HL-60/S4 treated with phorbol 12-myristate 13-acetate at 8.2 ng/mL for 4 days and 3 days (cell line): ENCODE measurements around the gene RRP12.
"Not testable (repeated sequence)": the region's sequence is repeated elsewhere in the genome, so short reads cannot be mapped to it uniquely, and the experiment has no call there.

Experiments
- in situ Hi-C: fragments of 300-500 bp; cut with MboI; formaldehyde crosslinking; loops from 2 replicates; pipeline ENCODE4 v1.15.0; 2022; ENCODE audit warnings: low sequenced_read_pairs

Gene RRP12

DNA sequence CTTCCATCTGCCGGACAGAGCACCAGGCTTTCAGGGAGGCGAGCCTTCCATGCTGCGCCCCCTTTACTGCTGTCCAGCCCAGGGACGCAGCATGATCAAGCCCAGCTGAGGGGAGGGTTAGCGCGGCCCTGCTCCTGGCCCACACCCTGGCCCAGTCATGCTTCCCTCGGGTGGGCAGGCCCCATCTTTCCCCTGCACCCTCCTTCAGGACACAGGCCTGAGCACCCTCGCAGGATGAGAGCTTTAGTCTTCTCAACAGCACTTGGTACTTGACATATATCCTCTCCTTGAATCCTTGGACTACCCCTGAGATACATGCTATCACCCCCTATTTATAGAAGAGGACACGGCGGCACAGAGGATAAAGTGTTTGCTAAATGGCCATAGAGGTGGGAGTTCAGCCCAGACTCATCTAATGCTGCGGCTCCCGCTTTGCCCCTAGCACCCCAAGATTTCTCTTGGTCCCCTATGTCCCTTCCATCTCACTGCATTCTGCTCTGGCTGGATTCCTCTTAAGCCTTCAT is 34.0 kb downstream of the RRP12 start:
- in situ Hi-C loops, result no loop called here

DNA sequence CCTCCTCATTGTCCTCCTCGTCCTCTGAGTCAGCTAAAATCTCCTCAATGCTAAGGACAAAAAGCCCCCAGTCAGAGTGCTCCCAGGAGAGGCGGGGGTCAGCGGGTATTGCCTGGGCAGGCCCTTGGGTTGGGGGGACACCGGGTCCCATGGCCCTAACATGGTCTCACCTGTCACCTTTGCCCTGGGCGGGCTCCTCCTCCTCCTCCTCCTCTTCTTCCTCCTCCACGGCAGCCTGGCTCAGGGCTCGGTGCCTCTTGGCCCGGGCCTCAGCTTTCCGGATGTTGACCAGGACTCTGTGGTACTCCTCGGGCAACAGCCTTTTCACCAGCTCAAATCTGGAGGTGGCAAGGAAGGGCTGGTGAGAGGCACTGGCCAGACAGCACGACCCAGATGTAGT is 34.6 kb downstream of the RRP12 start:
- in situ Hi-C loops, result no loop called here

DNA sequence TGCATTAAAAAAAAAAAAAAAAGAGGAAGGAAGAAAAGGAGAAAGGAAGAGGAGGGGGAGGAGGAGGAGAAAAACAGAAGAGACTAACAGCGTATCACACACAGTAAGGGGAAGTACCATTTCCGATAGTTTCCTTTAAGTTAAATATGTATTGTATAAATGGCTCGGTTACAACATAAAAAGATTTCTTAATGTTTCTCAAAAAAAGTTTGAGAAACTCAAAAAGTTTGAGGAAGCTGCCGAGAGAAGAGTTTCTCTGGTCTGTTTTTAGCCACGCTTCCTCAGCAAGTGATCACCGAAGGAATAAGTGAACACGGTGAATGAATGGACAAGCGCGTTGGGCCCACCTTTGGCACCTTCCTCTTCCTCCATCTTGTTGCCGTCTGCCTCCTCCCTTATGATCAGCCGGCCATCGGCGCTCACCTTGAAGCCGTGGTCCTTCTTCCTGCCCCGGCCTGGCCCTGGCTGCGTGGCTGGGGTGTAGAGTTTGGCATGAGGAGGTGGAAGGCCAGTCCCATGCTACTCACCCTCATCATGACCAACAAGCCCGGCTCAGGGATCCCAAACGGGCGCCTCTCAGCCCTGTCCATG is 35.3 kb downstream of the RRP12 start:
- in situ Hi-C loops, result no loop called here

DNA sequence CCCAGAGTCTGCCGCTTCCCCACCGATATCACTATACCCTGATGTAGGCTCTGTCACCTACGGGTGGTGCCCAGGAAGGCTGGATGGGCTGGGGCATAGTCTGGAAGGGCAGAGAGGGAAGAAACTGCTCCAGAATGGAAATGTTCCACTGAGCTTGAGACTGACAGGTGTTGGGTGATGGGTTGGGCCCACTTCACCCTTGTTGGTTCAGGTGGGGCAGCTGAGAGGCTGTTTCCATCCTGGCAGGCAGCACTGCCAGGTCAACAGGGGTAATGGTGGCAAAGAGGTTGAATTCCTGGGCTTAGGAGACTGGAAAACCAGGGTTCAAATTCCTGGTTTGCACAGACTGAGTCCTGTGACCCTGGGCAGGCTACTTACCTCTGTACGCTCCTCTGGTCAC is 38.1 kb downstream of the RRP12 start:
- in situ Hi-C loops, result no loop called here

- in situ Hi-C loops, result no loop called here
These were observed 38.7 kb downstream of the RRP12 start for GRCh38 chr10:97362310-97363033.

- in situ Hi-C loops, result no loop called here
These were observed 39.6 kb downstream of the RRP12 start for GRCh38 chr10:97361537-97361901.

DNA sequence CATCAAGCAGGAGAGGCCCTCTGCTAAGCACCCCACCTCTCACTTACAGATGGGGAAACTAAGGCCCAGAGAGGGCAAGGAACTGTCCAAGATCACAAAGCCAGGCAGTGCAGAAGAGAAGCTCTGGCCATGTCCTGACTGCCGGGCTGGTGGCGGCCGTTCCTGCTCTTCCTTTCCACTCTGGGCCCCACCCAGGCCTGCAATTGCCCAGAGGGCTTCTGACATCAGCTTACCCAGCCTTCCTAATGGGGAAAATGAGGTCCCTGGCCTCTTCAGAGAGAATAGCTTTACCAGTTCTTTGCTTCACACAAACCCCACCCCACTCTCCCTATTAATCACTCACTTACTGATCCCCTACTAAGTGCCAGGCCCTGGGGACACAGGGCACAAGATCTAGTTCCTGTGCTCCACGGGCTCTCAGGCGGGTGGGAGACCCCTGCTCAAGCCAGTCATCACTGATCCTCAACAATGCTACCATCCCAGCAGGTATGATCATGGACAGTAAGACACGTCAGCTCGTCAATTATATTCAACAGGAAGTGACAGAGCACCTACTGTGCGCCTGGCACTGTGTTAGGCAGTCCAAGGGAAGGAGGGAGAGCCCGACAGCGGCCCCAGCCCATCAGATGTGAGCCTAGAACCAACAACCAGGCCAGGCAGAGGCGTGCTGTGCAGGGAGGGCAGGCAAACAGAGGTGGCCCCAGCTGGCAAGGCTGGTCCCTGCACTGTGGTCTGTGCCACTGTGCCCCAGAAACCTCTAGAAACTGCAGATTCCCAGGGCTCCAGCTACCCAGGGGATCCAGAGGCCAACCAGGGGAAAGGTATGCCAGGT is 40.2 kb downstream of the RRP12 start:
- in situ Hi-C loops, result no loop called here

DNA sequence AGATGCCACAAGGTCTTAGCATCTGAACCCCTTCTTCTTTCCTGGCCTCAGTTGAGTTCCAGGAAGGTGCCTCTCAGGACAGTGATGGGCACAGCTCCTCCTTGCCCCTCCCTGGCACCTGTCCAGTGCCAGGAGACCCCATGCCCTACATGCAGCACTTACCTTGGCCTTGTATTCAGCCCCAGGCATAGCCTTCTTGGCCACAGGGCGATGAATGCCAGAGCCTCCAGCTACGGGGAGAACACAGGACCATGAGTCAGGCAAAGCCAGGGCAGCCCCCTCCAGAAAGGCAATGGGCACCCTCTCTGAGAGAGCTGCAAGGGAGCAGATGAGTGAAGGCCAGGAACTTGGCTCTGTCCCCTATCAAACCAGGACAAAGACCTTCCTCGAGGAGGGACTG is 42.4 kb downstream of the RRP12 start:
- in situ Hi-C loops, result no loop called here

DNA sequence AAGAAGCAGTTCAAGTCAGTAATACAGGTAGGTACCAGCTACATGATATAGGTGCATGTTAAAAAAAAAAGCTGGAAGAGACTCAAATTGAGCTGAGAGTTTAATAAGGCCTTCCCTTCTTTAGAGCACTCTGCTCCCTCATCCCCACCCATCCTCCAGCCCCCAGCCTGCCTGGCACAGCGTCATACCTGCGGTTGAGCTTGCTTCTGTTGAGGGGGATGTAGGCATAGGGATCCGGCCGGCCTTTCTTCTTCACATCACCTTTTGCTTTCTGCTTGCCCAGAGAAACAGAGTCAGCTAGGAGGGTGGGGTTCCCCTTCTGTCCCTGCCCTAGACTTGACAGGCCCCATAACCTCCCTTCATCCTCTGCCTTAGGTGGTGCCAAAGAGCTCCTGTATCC is 42.8 kb downstream of the RRP12 start:
- in situ Hi-C loops, result no loop called here

GRCh38 chr10:97356918-97357317 is 44.2 kb downstream of the RRP12 start:
- in situ Hi-C loops, result no loop called here

DNA sequence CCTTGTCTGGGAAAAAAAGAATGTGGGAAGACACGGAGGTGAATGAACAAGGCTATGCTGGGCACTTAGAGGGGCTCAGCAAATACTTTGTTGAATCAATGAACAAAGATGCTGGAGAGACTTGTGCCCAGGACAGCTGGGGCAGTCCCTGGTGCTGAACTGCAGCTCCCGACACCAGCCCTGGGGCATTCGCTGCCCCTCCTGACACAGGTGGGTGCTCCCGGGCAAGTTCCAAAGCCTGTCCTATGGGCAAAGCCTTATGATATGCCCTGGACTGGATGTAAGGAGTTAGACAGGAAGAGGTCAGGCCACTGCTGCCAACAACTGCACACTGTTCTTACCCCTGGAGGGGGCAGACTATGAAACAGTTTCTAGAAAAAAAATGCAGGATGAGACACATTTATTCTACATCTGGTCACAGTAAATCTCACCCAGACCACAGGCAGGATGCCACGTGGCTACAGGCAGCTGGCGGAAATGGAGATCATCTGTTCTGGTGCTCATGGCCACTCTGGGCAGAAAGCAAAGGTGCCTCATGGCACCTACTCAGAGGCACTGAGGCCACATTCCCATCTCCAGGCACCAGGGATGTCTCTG is 44.7 kb downstream of the RRP12 start:
- in situ Hi-C loops, result no loop called here

- in situ Hi-C loops, result no loop called here
These were observed 45.6 kb downstream of the RRP12 start for GRCh38 chr10:97355571-97355975.

- in situ Hi-C loops, result no loop called here
These were observed 47.2 kb downstream of the RRP12 start for GRCh38 chr10:97353945-97354344.

DNA sequence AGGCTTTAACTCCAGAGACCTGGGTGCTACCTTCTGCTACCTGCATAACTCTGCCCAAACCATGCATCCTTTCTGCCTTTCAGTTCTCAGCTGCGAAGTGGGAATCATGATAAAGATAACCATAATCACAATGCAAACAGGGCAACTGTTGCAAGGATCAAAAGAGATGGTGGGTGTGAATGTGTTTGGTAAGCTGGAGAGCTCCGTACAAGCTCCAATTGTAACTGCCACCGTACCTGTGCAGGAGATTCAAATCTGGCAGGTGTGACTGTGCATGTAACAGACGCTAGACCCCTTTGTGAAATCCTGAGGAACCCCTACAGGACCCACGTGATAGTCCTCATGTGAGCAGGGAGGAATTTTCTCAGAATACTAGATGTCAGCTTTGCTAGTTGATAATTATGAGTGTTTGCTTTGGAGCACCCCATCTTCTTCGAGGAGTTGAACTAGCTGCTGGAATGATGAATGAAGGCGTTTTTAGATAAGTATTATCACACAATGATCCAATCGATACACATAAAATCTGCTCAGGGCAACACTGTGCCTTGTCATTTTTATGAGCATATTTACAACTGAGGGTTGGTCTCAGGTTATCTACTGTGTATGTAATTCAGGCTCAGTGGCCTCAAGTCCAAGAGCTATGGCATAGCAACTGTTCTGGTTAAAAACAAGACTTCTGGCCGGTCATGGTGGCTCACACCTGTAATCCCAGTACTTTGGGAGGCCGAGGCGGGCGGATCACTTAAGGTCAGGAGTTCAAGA is 51.2 kb downstream of the RRP12 start:
- in situ Hi-C loops, result no loop called here

- in situ Hi-C loops, result no loop called here
These were observed 53.8 kb downstream of the RRP12 start for GRCh38 chr10:97347317-97347716.

DNA sequence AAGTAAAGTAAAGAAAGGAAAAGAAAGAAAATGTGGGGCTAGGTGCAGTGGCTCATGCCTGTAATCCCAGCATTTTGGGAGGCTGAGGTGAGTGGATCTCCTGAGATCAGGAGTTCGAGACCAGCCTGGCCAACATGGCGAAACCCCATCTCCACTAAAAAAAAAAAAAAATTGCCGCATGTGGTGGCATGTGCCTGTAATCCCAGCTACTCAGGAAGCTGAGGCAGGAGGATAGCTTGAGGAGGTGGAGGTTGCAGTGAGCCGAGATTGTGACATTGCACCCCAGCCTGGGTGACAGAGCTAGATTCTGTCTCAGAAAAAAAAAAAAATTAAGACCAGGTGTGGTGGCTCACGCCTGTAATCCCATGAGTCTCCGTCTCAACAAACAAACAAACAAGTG is 57.5 kb downstream of the RRP12 start:
- in situ Hi-C loops, result not testable (repeated sequence)

- in situ Hi-C loops, result no loop called here
These were observed 59.7 kb downstream of the RRP12 start for GRCh38 chr10:97341416-97341815.

- in situ Hi-C loops, result no loop called here
These were observed 63.1 kb downstream of the RRP12 start for GRCh38 chr10:97338041-97338440.

DNA sequence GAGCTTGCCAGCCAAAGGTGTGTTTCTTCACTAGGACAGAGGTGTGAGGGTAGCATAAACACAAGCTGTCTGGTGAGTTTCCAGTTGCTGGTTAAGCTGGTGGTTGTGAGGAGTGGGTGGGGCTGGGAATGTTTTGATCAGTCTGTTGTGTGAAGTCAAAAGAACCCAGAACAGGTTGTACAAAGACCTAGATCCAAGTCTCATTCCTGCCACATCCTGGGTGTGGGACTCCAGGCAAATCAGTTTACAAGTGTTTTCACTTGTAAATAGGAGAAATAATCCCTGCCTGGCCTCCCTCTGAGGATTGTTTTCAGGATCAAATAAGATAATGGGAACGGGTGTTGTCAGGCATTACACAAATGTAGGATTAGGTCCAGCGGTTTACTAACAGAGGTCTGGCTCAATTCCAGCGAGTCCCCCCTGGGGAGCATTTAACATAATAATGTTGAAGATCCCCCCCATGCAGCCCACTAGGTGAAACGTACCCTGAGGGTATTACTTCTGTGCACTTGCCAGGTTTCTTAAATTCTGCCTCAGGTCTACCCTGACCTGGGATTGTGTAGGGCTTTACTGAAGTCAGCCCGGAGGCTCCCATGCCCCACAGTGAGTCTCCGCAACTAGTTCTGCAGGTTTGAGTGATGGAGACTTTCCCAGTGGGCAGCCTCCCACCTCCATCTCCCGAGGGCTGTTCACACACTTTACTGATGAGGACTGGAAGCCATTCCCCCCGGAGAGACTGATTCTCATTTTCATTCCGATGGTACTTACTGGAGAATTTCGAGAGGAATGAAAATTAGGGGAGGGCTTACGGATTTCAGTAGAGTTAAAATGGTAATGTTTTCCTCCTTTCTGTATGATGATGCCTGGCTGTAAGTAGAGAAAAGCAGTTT is 64.0 kb downstream of the RRP12 start:
- in situ Hi-C loops, result no loop called here

DNA sequence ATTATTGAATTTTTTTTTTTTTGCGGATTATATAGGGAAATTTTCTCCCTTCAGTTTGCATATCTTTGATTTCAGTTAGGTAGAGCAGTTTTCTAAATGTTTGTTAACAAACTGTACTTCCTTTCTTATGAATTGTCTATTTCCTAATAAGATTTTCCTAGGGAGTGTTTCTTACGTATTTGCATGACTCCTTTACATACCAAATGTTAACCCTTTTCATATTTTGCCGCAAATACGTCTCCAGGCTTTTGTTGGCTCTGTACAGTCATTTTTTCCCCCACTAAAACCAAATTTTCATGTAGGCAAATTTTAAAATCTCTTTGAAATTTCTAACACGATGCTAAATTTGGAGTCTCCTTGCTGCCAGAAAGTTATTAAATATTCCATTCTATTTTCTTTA is 64.7 kb downstream of the RRP12 start:
- in situ Hi-C loops, result no loop called here
